Activated T-cell treated with anti-CD3 and anti-CD28 coated beads for 24 hours (primary cell): ENCODE results near the gene TPD52L2.

ENCODE experiments used
- DNase-seq: peaks from one replicate; pipeline ENCODE4 v3.0.0-alpha.2; 2020; ENCODE audit warnings: low read depth

TPD52L2 gene

GRCh38 chr20:63864978-63865640, at the start of gene TPD52L2:
Gene TPD52L2 (plus strand): TSS chr20:63865270. CDS start chr20:63865366, 96 bp downstream.
- DNase-seq: peak; percentile 98

GRCh38 chr20:63815615-63816253, 49.3 kb upstream of the TPD52L2 start:
- no peak for DNase-seq

GRCh38 chr20:63819224-63819921, 45.7 kb upstream of the TPD52L2 start:
- DNase-seq: no peak

- DNase-seq: no peak
These were observed 43.3 kb upstream of the TPD52L2 start for GRCh38 chr20:63821811-63822210.

GRCh38 chr20:63822276-63822696, 42.8 kb upstream of the TPD52L2 start:
- no peak for DNase-seq

GRCh38 chr20:63823691-63824311, 41.3 kb upstream of the TPD52L2 start:
- DNase-seq: no peak

- no peak for DNase-seq
These were observed 39.5 kb upstream of the TPD52L2 start for GRCh38 chr20:63825331-63826118.

GRCh38 chr20:63826753-63827152, 38.3 kb upstream of the TPD52L2 start:
- DNase-seq: no peak

- no peak for DNase-seq
These were observed 36.9 kb upstream of the TPD52L2 start for GRCh38 chr20:63828124-63828523.

GRCh38 chr20:63828545-63828944, 36.5 kb upstream of the TPD52L2 start:
- no peak for DNase-seq

- no peak for DNase-seq
These were observed 36.1 kb upstream of the TPD52L2 start for GRCh38 chr20:63828951-63829350.

GRCh38 chr20:63829603-63829944, 35.5 kb upstream of the TPD52L2 start:
- no peak for DNase-seq

- no peak for DNase-seq
These were observed 34.9 kb upstream of the TPD52L2 start for GRCh38 chr20:63829945-63830835.

- DNase-seq: no peak
These were observed 34.1 kb upstream of the TPD52L2 start, which contains the start of gene ZBTB46 for GRCh38 chr20:63830841-63831588. Gene ZBTB46 (minus strand): TSS chr20:63831264. CDS start chr20:63790757, 40,507 bp downstream.

GRCh38 chr20:63831646-63831992, 33.5 kb upstream of the TPD52L2 start:
- no peak for DNase-seq

GRCh38 chr20:63831993-63832686, 32.9 kb upstream of the TPD52L2 start:
- no peak for DNase-seq

- no peak for DNase-seq
These were observed 31.1 kb upstream of the TPD52L2 start for GRCh38 chr20:63833776-63834490.

GRCh38 chr20:63834491-63834880, 30.6 kb upstream of the TPD52L2 start:
- DNase-seq: no peak
